ENCODE measurements around the gene GPS2. TPM values are rescaled to one million over a fixed set of nuclear protein-coding genes. Genes with fewer than 3 reads are reported as not detected.
A peak's percentile ranks its signal among the peaks of the same experiment; 100 is the strongest.

The GPS2 gene
- total RNA-seq, 1 experiment from 2014 or later = 116 TPM

DNA sequence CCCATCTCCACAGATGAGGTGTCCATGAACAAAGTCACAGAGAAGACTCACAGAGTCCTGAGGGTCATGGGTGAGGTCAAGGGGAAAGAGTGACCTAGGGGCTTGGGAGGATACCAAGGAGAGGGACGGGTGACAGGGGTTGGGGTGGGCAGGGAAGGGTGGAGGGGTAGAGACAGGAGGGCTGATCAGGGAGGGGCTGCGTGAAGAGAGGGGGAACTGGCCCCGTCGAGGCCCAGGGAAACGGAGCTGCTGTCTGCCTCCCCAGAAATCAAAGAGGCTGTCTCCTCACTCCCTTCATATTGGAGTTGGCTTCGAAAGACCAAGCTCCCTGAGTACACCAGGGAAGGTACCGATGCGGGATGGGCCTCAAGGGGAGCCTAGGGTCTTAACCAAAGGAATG lies 40.4 kb upstream of the GPS2 start:
- H3K4me3 ChIP-seq (ENCODE audit: low read depth, low read length, poor library complexity, severe bottlenecking) = no peak overlapping the region
- intact Hi-C loops (cut with micrococcal nuclease; ENCODE audit: unreplicated experiment) = loop anchor here (5.0 to 10.0 kb wide), 2 partner anchors 82 to 129 kb away; partner anchors contain the start of genes FGF11, POLR2A, SLC35G6 and TMEM102
- peaks cover 24% of the 10 kb centered on the region for H3K4me1 ChIP-seq (ENCODE audit: insufficient read depth, low read length, poor library complexity, severe bottlenecking)
- TF ChIP-seq, protein P1, sequence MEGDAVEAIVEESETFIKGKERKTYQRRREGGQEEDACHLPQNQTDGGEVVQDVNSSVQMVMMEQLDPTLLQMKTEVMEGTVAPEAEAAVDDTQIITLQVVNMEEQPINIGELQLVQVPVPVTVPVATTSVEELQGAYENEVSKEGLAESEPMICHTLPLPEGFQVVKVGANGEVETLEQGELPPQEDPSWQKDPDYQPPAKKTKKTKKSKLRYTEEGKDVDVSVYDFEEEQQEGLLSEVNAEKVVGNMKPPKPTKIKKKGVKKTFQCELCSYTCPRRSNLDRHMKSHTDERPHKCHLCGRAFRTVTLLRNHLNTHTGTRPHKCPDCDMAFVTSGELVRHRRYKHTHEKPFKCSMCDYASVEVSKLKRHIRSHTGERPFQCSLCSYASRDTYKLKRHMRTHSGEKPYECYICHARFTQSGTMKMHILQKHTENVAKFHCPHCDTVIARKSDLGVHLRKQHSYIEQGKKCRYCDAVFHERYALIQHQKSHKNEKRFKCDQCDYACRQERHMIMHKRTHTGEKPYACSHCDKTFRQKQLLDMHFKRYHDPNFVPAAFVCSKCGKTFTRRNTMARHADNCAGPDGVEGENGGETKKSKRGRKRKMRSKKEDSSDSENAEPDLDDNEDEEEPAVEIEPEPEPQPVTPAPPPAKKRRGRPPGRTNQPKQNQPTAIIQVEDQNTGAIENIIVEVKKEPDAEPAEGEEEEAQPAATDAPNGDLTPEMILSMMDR (conservative IDR thresholded peaks at IDR 0.05; ENCODE audit: low read depth, low read length) = no peak
- TF ChIP-seq EZH2 (IDR thresholded peaks at IDR 0.05; ENCODE audit: borderline replicate concordance, low read depth, low read length, poor library complexity, severe bottlenecking) = no peak
- H3K27me3 ChIP-seq (replicated peaks; ENCODE audit: insufficient read depth, low read depth, low read length, poor library complexity) = no peaks in the 10 kb centered on the region
- no peak for DNase-seq (ENCODE audit: low spot score)
- H3K9me3 ChIP-seq (ENCODE audit: low read depth, low read length, poor library complexity, severe bottlenecking) = no peaks in the 10 kb centered on the region
- CTCF ChIA-PET = interaction anchor here (0.9 to 1.8 kb wide), 7 partner anchors 14 to 234 kb away, joined by 3 to 11 read pairs (median 5); partner anchors contain the start of genes NEURL4 and PLSCR3
- no TSS peak for BruUV-seq (replicated peaks)
- no peaks in the 10 kb centered on the region for H3K36me3 ChIP-seq (ENCODE audit: insufficient read depth, low read length, poor library complexity, severe bottlenecking)
- POLR2A ChIA-PET (ENCODE audit: low non-redundant PET) = no interaction called here
- H3K27ac ChIP-seq (ENCODE audit: low read depth, low read length, poor library complexity, severe bottlenecking) = no peak overlapping the region

DNA sequence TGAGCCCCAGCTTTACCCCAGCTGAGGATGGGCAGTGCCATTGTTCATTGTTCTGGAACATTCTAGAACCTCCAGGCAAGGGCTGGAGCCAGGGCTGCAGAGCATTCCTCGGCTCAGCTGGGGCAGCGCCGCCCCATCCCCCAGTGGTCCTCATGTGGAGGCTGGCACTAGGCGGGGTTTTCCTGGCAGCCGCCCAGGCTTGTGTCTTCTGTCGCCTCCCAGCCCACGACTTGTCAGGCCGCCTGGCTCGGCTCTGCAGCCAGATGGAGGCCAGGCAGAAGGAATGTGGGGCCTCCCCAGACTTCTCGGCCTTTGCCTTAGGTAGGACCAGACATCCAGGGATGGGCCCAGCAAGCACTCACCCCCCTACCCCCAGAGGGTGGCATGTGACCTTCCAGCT lies 39.9 kb upstream of the GPS2 start, which contains the start of gene TMEM95:
Gene TMEM95, plus strand, starts transcription at position 104 of the 400 bp plus-strand sequence. Its CDS starts 49 bp downstream, at position 153.
- ChIA-PET POLR2A (ENCODE audit: low non-redundant PET) (no interaction called here), CTCF (interaction anchor here (0.9 to 1.7 kb wide), 3 partner anchors 205 to 234 kb away, joined by 3 to 11 read pairs (median 4); no protein-coding TSS in a partner anchor)
- Histone ChIP-seq H3K4me1 (ENCODE audit: insufficient read depth, low read length, poor library complexity, severe bottlenecking) (peaks cover 27% of the 10 kb centered on the region), H3K9me3 (ENCODE audit: low read depth, low read length, poor library complexity, severe bottlenecking) (no peaks in the 10 kb centered on the region), H3K36me3 (ENCODE audit: insufficient read depth, low read length, poor library complexity, severe bottlenecking) (no peaks in the 10 kb centered on the region), H3K27me3 (replicated peaks; ENCODE audit: insufficient read depth, low read depth, low read length, poor library complexity) (no peaks in the 10 kb centered on the region), H3K27ac (ENCODE audit: low read depth, low read length, poor library complexity, severe bottlenecking) (no peak within 1 kb of the TSS), H3K4me3 (ENCODE audit: low read depth, low read length, poor library complexity, severe bottlenecking) (no peak within 1 kb of the TSS)
- BruUV-seq (replicated peaks) = no TSS peak
- TF ChIP-seq, protein P1 (conservative IDR thresholded peaks at IDR 0.05; ENCODE audit: low read depth, low read length) = no peak
- no peak for TF ChIP-seq EZH2 (IDR thresholded peaks at IDR 0.05; ENCODE audit: borderline replicate concordance, low read depth, low read length, poor library complexity, severe bottlenecking)
- intact Hi-C loops (cut with micrococcal nuclease; ENCODE audit: unreplicated experiment) = loop anchor here (5.0 to 10.0 kb wide), 2 partner anchors 82 to 130 kb away; partner anchors contain the start of genes FGF11, POLR2A, SLC35G6 and TMEM102
- peak; percentile 70 for DNase-seq (ENCODE audit: low spot score)

DNA sequence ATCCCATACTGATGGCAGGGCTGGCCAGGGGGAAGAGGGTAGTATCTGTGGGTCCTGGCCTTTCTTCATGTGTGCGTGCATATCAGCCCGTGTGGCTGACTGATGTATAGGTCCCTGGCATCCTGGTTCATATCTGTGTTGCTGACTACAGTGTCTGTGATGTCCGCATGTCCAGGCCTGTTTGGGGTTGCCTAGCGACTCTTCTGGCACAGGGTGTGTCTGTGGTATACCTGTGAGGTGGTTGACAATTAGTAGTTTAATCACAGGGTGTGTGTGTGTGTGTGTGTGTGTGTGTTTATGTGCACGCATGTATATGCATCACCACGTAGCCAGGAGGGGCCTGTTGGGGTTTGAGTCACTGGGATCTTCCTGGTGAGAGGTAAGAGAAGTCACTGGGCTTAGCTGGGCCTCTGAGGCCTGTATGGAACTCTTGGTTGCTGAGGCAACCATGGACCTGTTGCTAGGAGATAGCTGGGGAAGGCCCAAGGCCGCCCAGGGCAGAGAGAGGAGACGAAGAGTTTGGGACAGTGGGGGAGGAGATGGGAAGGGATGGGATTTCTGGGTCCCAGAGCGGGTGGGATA lies 39.2 kb upstream of the GPS2 start:
- intact Hi-C loops (cut with micrococcal nuclease; ENCODE audit: unreplicated experiment) = loop anchor here (10.0 kb wide), 1 partner anchor 130 kb away; the partner anchor contains the start of genes POLR2A and SLC35G6
- Histone ChIP-seq H3K9me3 (ENCODE audit: low read depth, low read length, poor library complexity, severe bottlenecking) (no peaks in the 10 kb centered on the region), H3K4me3 (ENCODE audit: low read depth, low read length, poor library complexity, severe bottlenecking) (no peak overlapping the region), H3K27ac (ENCODE audit: low read depth, low read length, poor library complexity, severe bottlenecking) (no peak overlapping the region), H3K36me3 (ENCODE audit: insufficient read depth, low read length, poor library complexity, severe bottlenecking) (no peaks in the 10 kb centered on the region), H3K27me3 (replicated peaks; ENCODE audit: insufficient read depth, low read depth, low read length, poor library complexity) (no peaks in the 10 kb centered on the region), H3K4me1 (ENCODE audit: insufficient read depth, low read length, poor library complexity, severe bottlenecking) (peaks cover 33% of the 10 kb centered on the region)
- TF ChIP-seq, protein P1 (conservative IDR thresholded peaks at IDR 0.05; ENCODE audit: low read depth, low read length) = no peak
- TF ChIP-seq EZH2 (IDR thresholded peaks at IDR 0.05; ENCODE audit: borderline replicate concordance, low read depth, low read length, poor library complexity, severe bottlenecking) = no peak
- ChIA-PET POLR2A (ENCODE audit: low non-redundant PET) (no interaction called here), CTCF (interaction anchor here (1.0 kb wide), 1 partner anchor 206 kb away, joined by 3 read pairs; no protein-coding TSS in a partner anchor)
- BruUV-seq (replicated peaks) = no TSS peak
- DNase-seq (ENCODE audit: low spot score) = peak; percentile 43

Measured in A673 (cell line).